ENCODE results near the gene CAND1.

DNA sequence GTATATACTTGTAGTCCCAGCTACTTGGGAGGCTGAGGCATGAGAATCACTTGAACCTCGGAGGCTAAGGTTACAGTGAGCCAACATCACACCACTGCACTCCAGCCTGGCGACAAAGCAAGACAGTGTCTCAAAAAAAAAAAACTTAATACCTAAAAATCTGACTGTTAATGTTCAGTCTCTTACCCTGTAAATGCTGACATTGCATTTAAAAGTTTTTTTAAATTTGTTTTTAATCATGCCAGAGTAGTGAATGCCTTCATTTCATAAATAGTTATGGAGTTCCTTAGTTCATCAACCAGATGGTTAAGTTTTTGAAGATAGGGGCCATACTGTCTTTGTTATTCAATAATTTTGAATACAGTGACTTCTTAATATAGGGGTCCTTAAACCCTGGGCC, 21.2 kb downstream of the CAND1 start:
- no peak for TF ChIP-seq EZH2 (IDR thresholded peaks at IDR 0.05; ENCODE audit: borderline replicate concordance, low read length)
- TF ChIP-seq, protein P1, sequence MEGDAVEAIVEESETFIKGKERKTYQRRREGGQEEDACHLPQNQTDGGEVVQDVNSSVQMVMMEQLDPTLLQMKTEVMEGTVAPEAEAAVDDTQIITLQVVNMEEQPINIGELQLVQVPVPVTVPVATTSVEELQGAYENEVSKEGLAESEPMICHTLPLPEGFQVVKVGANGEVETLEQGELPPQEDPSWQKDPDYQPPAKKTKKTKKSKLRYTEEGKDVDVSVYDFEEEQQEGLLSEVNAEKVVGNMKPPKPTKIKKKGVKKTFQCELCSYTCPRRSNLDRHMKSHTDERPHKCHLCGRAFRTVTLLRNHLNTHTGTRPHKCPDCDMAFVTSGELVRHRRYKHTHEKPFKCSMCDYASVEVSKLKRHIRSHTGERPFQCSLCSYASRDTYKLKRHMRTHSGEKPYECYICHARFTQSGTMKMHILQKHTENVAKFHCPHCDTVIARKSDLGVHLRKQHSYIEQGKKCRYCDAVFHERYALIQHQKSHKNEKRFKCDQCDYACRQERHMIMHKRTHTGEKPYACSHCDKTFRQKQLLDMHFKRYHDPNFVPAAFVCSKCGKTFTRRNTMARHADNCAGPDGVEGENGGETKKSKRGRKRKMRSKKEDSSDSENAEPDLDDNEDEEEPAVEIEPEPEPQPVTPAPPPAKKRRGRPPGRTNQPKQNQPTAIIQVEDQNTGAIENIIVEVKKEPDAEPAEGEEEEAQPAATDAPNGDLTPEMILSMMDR (conservative IDR thresholded peaks at IDR 0.05 in 1 of 2, IDR thresholded peaks at IDR 0.05 in 1 of 2; ENCODE audit: extremely low read depth in 1 of 2, insufficient read depth in 1 of 2, low read depth in 1 of 2, low read length in 2 of 2): no peak

All from mammary epithelial cell (primary cell).